Calu3 (cell line): ENCODE data around the gene NCAPH2. TPM values are rescaled to one million over a fixed set of nuclear protein-coding genes. Genes with fewer than 3 reads are reported as not detected.

ENCODE experiments used
- BruUV-seq: library from RNA; stranded (reverse); fragments of 400-500 nt; replicated peaks from 2 replicates; lab custom pipeline; 2021; lab: Mats Ljungman, UMichigan
- CTCF ChIA-PET: fragments of 300-600 bp; sonication (Branson Sonifier 250); formaldehyde crosslinking; loops from one replicate; lab custom pipeline; 2022; ENCODE audit warnings: antibody characterized with exemption; lab: Charles Lee
- DNase-seq: peaks from one replicate; pipeline ENCODE4 v3.0.0; 2022
- H3K27ac Mint-ChIP-seq: one replicate; pipeline ENCODE4 v1.8.0; 2022; ENCODE audit warnings: mixed read lengths; ENCODE audit not compliant: unreplicated experiment
- H3K27me3 Mint-ChIP-seq: one replicate; pipeline ENCODE4 v1.8.0; 2022; ENCODE audit warnings: mixed read lengths; ENCODE audit not compliant: unreplicated experiment
- H3K36me3 Mint-ChIP-seq: one replicate; pipeline ENCODE4 v1.8.0; 2022; ENCODE audit warnings: mild to moderate bottlenecking, moderate library complexity, mixed read lengths; ENCODE audit not compliant: insufficient read depth, unreplicated experiment
- H3K4me1 Mint-ChIP-seq: one replicate; pipeline ENCODE4 v1.8.0; 2022; ENCODE audit warnings: mild to moderate bottlenecking, low read depth, mixed read lengths; ENCODE audit not compliant: unreplicated experiment
- H3K4me3 Mint-ChIP-seq: one replicate; pipeline ENCODE4 v1.8.0; 2022; ENCODE audit warnings: mild to moderate bottlenecking, low read depth, moderate library complexity, mixed read lengths; ENCODE audit not compliant: unreplicated experiment
- H3K9me3 Mint-ChIP-seq: one replicate; pipeline ENCODE4 v1.8.0; 2022; ENCODE audit warnings: low read depth, mixed read lengths; ENCODE audit not compliant: unreplicated experiment
- CTCF ChIP-seq: fragments of 200-600 bp; IDR thresholded peaks from one replicate; pipeline ENCODE4 v1.8.0; 2022; ENCODE audit warnings: antibody characterized with exemption; ENCODE audit not compliant: unreplicated experiment
- intact Hi-C: fragments of 100-400 bp; cut with micrococcal nuclease; formaldehyde crosslinking; loops from one replicate; pipeline ENCODE4 v1.10.0; 2022; ENCODE audit not compliant: unreplicated experiment
- total RNA-seq: library from RNA; stranded (reverse); gene quantifications from 2 replicates; pipeline ENCODE4 v1.2.3, GENCODE V29; 2022

Gene NCAPH2
- total RNA-seq, 1 experiment from 2014 or later: 92.0 TPM

DNA sequence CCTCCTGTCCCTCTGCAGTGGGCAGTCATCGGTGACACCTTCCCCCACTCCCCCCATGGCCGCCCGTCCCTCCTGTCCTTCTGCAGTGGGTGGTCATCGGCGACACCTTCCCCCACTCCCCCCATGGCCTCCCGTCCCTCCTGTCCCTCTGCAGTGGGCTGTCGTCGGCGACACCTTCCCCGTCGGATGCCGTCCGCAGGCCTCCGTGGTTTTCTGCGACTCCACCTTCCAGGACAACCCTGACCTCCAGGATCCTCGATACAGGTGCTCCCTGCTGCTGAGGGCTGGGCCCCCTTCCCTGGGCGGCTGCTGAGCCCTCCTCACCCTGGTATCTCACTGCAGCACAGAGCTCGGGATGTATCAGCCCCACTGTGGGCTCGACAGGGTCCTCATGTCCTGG, 19.1 kb upstream of the NCAPH2 start:
- Mint-ChIP-seq H3K9me3 (no peaks in the 10 kb centered on the region), H3K36me3 (peaks cover 35% of the 10 kb centered on the region), H3K27ac (no peak overlapping the region), H3K27me3 (no peaks in the 10 kb centered on the region), H3K4me1 (peaks cover 35% of the 10 kb centered on the region), H3K4me3 (no peak overlapping the region)
- no TSS peak for BruUV-seq
- CTCF ChIA-PET: no interaction called here
- DNase-seq: no peak
- TF ChIP-seq CTCF: no peak
- intact Hi-C loops: no loop called here

- CTCF ChIA-PET: interaction anchor here (0.6 kb wide), 1 partner anchor 18 kb away, joined by 3 read pairs; the partner anchor contains the start of gene NCAPH2
- no peak for TF ChIP-seq CTCF
- DNase-seq: no peak
- Mint-ChIP-seq H3K4me1 (peaks cover 27% of the 10 kb centered on the region), H3K36me3 (peaks cover 28% of the 10 kb centered on the region), H3K4me3 (no peak overlapping the region), H3K27me3 (no peaks in the 10 kb centered on the region), H3K9me3 (no peaks in the 10 kb centered on the region), H3K27ac (no peak overlapping the region)
- intact Hi-C loops: loop anchor here (10.0 kb wide), 1 partner anchor 45 kb away; no protein-coding TSS in a partner anchor
- no TSS peak for BruUV-seq
Observed at GRCh38 chr22:50489363-50490243, 18.4 kb upstream of the NCAPH2 start.

- no peak for DNase-seq
- TF ChIP-seq CTCF: no peak
- Mint-ChIP-seq H3K4me1 (peaks cover 20% of the 10 kb centered on the region), H3K9me3 (no peaks in the 10 kb centered on the region), H3K4me3 (no peak overlapping the region), H3K27ac (no peak overlapping the region), H3K36me3 (peaks cover 17% of the 10 kb centered on the region), H3K27me3 (no peaks in the 10 kb centered on the region)
- CTCF ChIA-PET: interaction anchor here (0.6 to 0.7 kb wide), 2 partner anchors 17 to 106 kb away, joined by 3 read pairs; partner anchors contain the start of gene NCAPH2
- BruUV-seq: no TSS peak
- intact Hi-C loops: loop anchor here (10.0 kb wide), 1 partner anchor 46 kb away; no protein-coding TSS in a partner anchor
Observed at GRCh38 chr22:50490531-50491308, 17.3 kb upstream of the NCAPH2 start.

GRCh38 chr22:50497093-50497492, 10.9 kb upstream of the NCAPH2 start:
- no peaks in the 10 kb centered on the region for H3K9me3 Mint-ChIP-seq
- H3K4me1 Mint-ChIP-seq: peaks cover 32% of the 10 kb centered on the region
- no peak overlapping the region for H3K27ac Mint-ChIP-seq
- BruUV-seq: no TSS peak
- no peak for TF ChIP-seq CTCF
- peak; percentile 42 for DNase-seq
- CTCF ChIA-PET: interaction anchor here (0.6 to 2.1 kb wide), 6 partner anchors 9 to 274 kb away, joined by 4 to 6 read pairs (median 5); partner anchors contain the start of genes LMF2 and NCAPH2
- intact Hi-C loops: loop anchor here (5.0 to 10.0 kb wide), 2 partner anchors 52 to 350 kb away; no protein-coding TSS in a partner anchor
- H3K4me3 Mint-ChIP-seq: peak overlapping the region; percentile 4
- H3K27me3 Mint-ChIP-seq: no peaks in the 10 kb centered on the region
- peaks cover 4% of the 10 kb centered on the region for H3K36me3 Mint-ChIP-seq
